ENCODE results near the gene GRID2. TPM values are rescaled to one million over a fixed set of nuclear protein-coding genes. Genes with fewer than 3 reads are reported as not detected.

GRID2 gene
- total and polyA plus RNA-seq, 2 of the 13 experiments (the other 11 are each of a cell fraction or from before 2014, with no cell fraction given): not detected

GRCh38 chr4:92268642-92269041, 35.1 kb upstream of the GRID2 start:
- Histone ChIP-seq H3K79me2 (ENCODE audit: insufficient read depth, low read length) (no peaks in the 10 kb centered on the region), H3K4me1 (ENCODE audit: insufficient read depth, low read length) (no peaks in the 10 kb centered on the region), H3K27me3 (ENCODE audit: control insufficient read depth in 1 of 2, insufficient read depth in 2 of 2, low read length in 2 of 2) (no peaks in the 10 kb centered on the region), H3K4me2 (ENCODE audit: low read depth, low read length) (no peak overlapping the region), H3K27ac (ENCODE audit: extremely low read length, insufficient read depth, low read length) (no peak overlapping the region), H4K20me1 (ENCODE audit: insufficient read depth, low read length) (no peaks in the 10 kb centered on the region), H3K36me3 (replicated peaks in 1 of 2; ENCODE audit: control insufficient read depth in 1 of 2, insufficient read depth in 2 of 2, low read length in 2 of 2) (no peaks in the 10 kb centered on the region), H3K4me3 (replicated peaks in 1 of 3; ENCODE audit: insufficient read depth in 1 of 3, low read depth in 2 of 3, low read length in 3 of 3) (no peak overlapping the region), H3K9me3 (ENCODE audit: low read length) (no peaks in the 10 kb centered on the region), H2AFZ (ENCODE audit: low read length) (no peak overlapping the region), H3K9ac (ENCODE audit: insufficient read depth, low read depth, low read length) (no peak overlapping the region)
- in situ Hi-C loops (cut with HindIII; ENCODE audit: extremely low pct_ligation_motif_present, low pct_unique_long_range_greater_than_20kb) (no loop called here), intact Hi-C loops (cut with micrococcal nuclease; ENCODE audit: unreplicated experiment) (no loop called here)
- ChIA-PET CTCF (ENCODE audit: low intra/inter-chr PET ratio, low total read pairs) (no interaction called here), POLR2A (no interaction called here)
- no peak for FAIRE-seq
- WGBS (ENCODE audit: low lambda C conversion rate): 45% methylated on average over 4 of the region's 4 CpGs
- no peak for ATAC-seq
- no TSS peak for BruUV-seq (replicated peaks)
- DNase-seq (ENCODE audit: low spot score): no peak
- TF ChIP-seq ZFP91 (CRISPR knock-in tag; IDR thresholded peaks at IDR 0.05; ENCODE audit: borderline replicate concordance): no peak
- no peak for TF ChIP-seq ZBTB40 (IDR thresholded peaks at IDR 0.05)
- no peak for TF ChIP-seq ZBTB40 (CRISPR knock-in tag; IDR thresholded peaks at IDR 0.05)
- TF ChIP-seq MBD4 (IDR thresholded peaks at IDR 0.05; ENCODE audit: borderline replicate concordance, low read length): no peak
- no peak for TF ChIP-seq MEIS2 (CRISPR knock-in tag; IDR thresholded peaks at IDR 0.05)
- no peak for TF ChIP-seq ZNF761 (CRISPR knock-in tag; conservative IDR thresholded peaks at IDR 0.05)
- TF ChIP-seq ZNF687 (CRISPR knock-in tag; IDR thresholded peaks at IDR 0.05): no peak
- TF ChIP-seq FOXA3 (CRISPR knock-in tag; IDR thresholded peaks at IDR 0.05): no peak
- no peak for TF ChIP-seq ZNF556 (CRISPR knock-in tag; IDR thresholded peaks at IDR 0.05; ENCODE audit: borderline replicate concordance)
- TF ChIP-seq ZNF343 (CRISPR knock-in tag; IDR thresholded peaks at IDR 0.05): no peak
- no peak for TF ChIP-seq KDM5B (CRISPR knock-in tag; IDR thresholded peaks at IDR 0.05; ENCODE audit: borderline replicate concordance)

Data from HepG2 (cell line).